H1 (cell line): Measurements from ENCODE around the gene NR2F2.

Experiments used
- ASH2L ChIP-seq: fragments of 200-600, 300-600 bp; sonication (generic); IDR thresholded peaks from one replicate; pipeline ENCODE4 v1.7.1; 2017; ENCODE audit warnings: low read length
- CBX5 ChIP-seq: fragments of 300-800, 300-1000 bp; sonication (generic); IDR thresholded peaks from 2 replicates; pipeline ENCODE4 v1.7.1; 2016; ENCODE audit warnings: antibody characterized with exemption, low read length, low read depth
- CREB1 ChIP-seq: IDR thresholded peaks from 2 replicates; pipeline ENCODE4 v1.6.1; 2012; ENCODE audit warnings: inconsistent platforms
- EP300 ChIP-seq, 2 experiments: IDR thresholded peaks; 1 replicate in 1 of 2; 2 replicates in 1 of 2; pipeline ENCODE4 v1.6.1; 2011 to 2012; ENCODE audit warnings: low read depth in 2 of 2, low read length in 2 of 2, mild to moderate bottlenecking in 2 of 2, borderline replicate concordance in 1 of 2, inconsistent platforms in 1 of 2, moderate library complexity in 1 of 2
- EZH2 ChIP-seq: fragments of 200-600 bp; sonication (generic); IDR thresholded peaks from 2 replicates; pipeline ENCODE4 v1.7.1; 2012; ENCODE audit warnings: low read depth, mild to moderate bottlenecking, moderate library complexity, low read length, inconsistent platforms; ENCODE audit not compliant: severe bottlenecking
- KDM1A ChIP-seq: fragments of 200-600, 300-600 bp; sonication (generic); IDR thresholded peaks from 2 replicates; pipeline ENCODE4 v1.7.1; 2016; ENCODE audit warnings: mild to moderate bottlenecking, low read length, borderline replicate concordance
- KDM4A ChIP-seq: IDR thresholded peaks from one replicate; pipeline ENCODE4 v1.7.1; 2012; ENCODE audit warnings: low read depth, mild to moderate bottlenecking, moderate library complexity, low read length, inconsistent platforms; ENCODE audit not compliant: severe bottlenecking
- POLR2A ChIP-seq, 2 experiments: IDR thresholded peaks; 1 replicate in 1 of 2; 2 replicates in 1 of 2; pipeline ENCODE4 v1.6.1; 2011; ENCODE audit warnings: low read depth in 2 of 2, low read length in 2 of 2, mild to moderate bottlenecking in 2 of 2; ENCODE audit errors: control extremely low read depth in 1 of 2
- POLR2AphosphoS5 ChIP-seq: IDR thresholded peaks from 2 replicates; pipeline ENCODE4 v1.6.1; 2011; ENCODE audit warnings: low read depth, low read length
- RXRA ChIP-seq: IDR thresholded peaks from 2 replicates; pipeline ENCODE4 v1.6.1; 2011; ENCODE audit warnings: low read depth, mild to moderate bottlenecking, low read length, moderate library complexity; ENCODE audit not compliant: insufficient read depth
- TCF12 ChIP-seq: IDR thresholded peaks from 2 replicates; pipeline ENCODE4 v1.6.1; 2011; ENCODE audit warnings: low read depth, mild to moderate bottlenecking, low read length
- YY1 ChIP-seq: IDR thresholded peaks from 2 replicates; pipeline ENCODE4 v1.6.1; 2011; ENCODE audit warnings: low read depth, mild to moderate bottlenecking, low read length
- TF ChIP-seq, protein P1 (sequence below), 3 experiments: IDR thresholded peaks; 1 replicate in 2 of 3; 2 replicates in 1 of 3; pipeline versions ENCODE4 v1.5.1 to v1.6.1; 2011; ENCODE audit warnings: low read length in 3 of 3, mild to moderate bottlenecking in 3 of 3, inconsistent platforms in 2 of 3, low read depth in 1 of 3, moderate library complexity in 1 of 3; ENCODE audit not compliant: insufficient read depth in 1 of 3; ENCODE audit errors: control extremely low read depth in 1 of 3
- TF ChIP-seq, protein P2 (sequence below): IDR thresholded peaks from 2 replicates; pipeline ENCODE4 v1.6.1; 2012; ENCODE audit warnings: inconsistent platforms

- TF ChIP-seq POLR2A (IDR thresholded peaks at IDR 0.05; ENCODE audit: control extremely low read depth in 1 of 2, low read depth in 2 of 2, low read length in 2 of 2), result no peak
- TF ChIP-seq KDM1A, result no peak
- TF ChIP-seq, protein P1, sequence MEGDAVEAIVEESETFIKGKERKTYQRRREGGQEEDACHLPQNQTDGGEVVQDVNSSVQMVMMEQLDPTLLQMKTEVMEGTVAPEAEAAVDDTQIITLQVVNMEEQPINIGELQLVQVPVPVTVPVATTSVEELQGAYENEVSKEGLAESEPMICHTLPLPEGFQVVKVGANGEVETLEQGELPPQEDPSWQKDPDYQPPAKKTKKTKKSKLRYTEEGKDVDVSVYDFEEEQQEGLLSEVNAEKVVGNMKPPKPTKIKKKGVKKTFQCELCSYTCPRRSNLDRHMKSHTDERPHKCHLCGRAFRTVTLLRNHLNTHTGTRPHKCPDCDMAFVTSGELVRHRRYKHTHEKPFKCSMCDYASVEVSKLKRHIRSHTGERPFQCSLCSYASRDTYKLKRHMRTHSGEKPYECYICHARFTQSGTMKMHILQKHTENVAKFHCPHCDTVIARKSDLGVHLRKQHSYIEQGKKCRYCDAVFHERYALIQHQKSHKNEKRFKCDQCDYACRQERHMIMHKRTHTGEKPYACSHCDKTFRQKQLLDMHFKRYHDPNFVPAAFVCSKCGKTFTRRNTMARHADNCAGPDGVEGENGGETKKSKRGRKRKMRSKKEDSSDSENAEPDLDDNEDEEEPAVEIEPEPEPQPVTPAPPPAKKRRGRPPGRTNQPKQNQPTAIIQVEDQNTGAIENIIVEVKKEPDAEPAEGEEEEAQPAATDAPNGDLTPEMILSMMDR (IDR thresholded peaks at IDR 0.05; ENCODE audit: control extremely low read depth in 1 of 3, insufficient read depth in 1 of 3, low read depth in 1 of 3, low read length in 3 of 3), result no peak
- no peak for TF ChIP-seq ASH2L
- no peak for TF ChIP-seq POLR2AphosphoS5
- TF ChIP-seq, protein P2, sequence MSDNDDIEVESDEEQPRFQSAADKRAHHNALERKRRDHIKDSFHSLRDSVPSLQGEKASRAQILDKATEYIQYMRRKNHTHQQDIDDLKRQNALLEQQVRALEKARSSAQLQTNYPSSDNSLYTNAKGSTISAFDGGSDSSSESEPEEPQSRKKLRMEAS, result no peak
- no peak for TF ChIP-seq TCF12
- no peak for TF ChIP-seq EP300 (IDR thresholded peaks at IDR 0.05; ENCODE audit: borderline replicate concordance in 1 of 2, low read depth in 2 of 2, low read length in 2 of 2)
- TF ChIP-seq RXRA, result no peak
- no peak for TF ChIP-seq KDM4A
- TF ChIP-seq CBX5, result no peak
- no peak for TF ChIP-seq EZH2
- TF ChIP-seq YY1, result no peak
- no peak for TF ChIP-seq CREB1
Observed at GRCh38 chr15:96346409-96346970, 16.0 kb downstream of the NR2F2 start.
